GM19452 (cell line): ENCODE measurements around the gene SAMD10.
"Not testable (repeated sequence)": the region's sequence is repeated elsewhere in the genome, so short reads cannot be mapped to it uniquely, and the experiment has no call there.

ENCODE experiments used
- ATAC-seq: cut with Tn5 transposase; IDR thresholded peaks from one replicate; pipeline ENCODE4 v1.9.1; 2021; ENCODE audit not compliant: unreplicated experiment

SAMD10 gene

GRCh38 chr20:63969838-63970713 is 9.4 kb downstream of the SAMD10 start, which contains the start of gene ZNF512B:
ZNF512B (minus strand) TSS chr20:63969930; CDS start chr20:63967950, 1,980 bp downstream.
- ATAC-seq = no peak

GRCh38 chr20:63968928-63969760 is 10.3 kb downstream of the SAMD10 start:
- no peak for ATAC-seq

DNA sequence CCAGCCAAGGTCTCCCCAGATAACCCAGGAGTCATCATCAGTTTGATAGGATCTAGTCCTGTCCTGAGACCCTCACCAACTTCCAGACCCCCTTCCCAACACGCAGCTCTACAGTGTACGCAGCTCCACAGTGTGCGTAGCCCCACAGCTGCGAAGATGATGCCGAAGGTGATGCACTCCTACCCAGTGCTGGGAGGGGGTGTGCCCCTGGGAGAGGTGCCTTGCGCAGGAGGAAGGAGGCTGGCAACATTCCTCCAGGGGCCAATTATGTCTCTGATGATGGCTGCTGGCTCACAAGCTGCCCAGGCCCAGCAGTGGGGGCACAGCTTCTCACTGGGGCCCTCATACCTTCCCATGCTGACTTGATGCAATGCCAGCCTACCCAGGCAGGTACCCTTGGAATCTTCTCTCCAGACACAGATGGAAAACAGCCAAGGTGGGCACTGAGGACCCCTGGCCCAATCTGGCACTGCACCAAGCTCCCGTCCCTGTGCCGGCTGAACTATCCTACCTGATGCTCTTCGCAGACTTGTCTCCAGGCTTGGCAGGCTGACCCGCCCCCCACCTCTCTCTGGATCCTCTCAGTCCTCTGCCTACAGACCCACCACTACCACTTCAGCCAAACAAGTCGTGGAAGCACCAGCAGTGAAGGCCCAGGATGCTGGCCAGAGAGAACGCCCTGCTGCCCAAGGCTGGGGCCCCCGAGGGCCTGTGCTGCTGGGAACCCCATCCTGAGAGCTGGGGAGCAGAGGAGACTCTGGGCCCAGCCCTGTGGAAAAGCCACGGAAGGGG is 11.1 kb downstream of the SAMD10 start:
- ATAC-seq = no peak

DNA sequence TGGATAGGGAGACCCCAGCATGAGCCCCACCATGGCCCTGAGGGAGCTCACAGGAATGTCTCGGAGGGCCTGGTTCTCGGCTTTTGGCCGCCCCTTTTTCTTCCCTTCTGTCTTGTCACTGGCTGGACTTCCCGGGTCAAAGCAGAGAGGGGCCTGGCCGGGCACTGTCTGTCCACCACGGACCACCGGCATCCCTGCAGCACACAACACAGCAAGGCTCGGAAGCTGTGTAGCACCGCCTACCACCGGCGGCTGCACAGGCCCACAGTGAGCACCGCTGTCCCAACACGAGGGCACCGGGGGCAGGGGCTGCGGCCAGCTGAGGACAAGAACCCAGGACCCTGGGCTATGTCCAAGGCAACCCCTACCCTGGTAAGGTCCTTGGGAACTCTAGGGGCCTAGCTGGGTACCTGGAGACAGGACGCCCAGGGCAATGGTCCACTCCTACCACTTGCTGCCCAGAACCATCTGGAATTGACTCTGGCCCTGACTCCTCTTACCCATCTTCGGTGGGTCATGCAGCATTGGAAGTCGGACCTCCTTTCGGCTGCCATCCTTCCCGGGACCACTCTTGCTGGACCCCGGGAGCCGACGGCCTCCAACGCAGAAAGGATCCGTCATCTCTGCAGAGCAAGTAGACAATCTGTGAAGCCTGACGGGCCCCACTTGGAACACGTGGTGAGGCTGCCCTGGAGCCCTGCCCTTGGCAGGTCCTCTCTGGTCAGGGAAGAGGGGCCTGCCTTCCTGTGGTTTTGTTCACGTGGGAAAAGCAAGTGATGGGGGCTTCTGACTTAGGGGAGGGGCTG is 11.9 kb downstream of the SAMD10 start:
- ATAC-seq = no peak

DNA sequence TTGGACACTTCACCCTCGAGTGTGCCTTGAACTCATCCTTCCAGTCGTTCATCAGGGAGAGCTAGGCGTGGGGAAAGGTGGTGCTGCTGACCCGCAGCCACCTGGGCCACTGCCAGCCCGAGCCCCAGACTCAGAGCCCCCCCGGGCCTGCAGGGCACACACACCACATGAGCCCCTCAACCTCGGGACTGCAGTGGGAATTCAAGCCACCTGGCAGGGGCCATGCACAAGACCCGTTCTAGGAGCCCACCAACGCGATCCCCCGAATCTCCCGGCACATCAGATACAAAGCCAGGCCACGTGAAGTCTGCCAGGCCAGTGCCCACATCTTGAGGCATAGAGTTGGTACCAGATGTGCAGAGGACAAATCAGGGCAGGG is 12.5 kb downstream of the SAMD10 start:
- ATAC-seq = no peak

DNA sequence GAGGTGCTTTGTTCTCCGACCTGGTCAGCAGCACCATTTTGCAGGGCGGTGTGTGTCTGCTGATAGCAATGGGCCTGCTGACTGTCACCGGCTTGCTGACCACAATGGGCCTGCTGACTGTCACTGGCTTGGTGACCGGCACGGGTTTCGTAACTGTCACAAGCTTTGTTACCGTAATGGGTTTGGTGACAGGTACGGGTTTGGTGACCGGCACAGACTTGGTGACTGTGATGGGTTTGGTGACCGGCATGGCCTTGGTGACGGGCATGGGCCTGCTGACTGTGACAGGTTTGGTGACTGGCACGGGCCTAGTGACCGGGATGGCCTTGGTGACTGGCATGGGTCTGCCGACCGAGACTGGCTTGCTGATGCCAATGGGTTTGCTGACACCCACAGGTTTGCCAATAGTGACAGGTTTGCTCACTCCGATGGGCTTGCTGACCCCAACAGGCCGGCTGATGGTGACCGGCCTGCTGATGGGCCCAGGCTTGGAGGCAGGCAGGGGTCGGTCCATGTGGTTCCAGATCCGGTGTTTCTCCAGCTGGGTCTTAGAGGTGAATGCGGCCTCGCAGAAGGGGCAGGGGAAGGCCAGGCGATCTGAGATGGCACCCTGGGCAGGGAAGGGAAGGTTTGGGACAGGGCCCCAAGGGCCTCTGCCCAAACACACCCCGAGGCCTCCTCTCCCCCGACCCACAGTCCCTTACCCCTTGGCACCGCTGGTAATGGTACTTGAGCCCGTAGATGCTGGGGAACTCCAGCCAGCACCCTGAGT is 13.1 kb downstream of the SAMD10 start:
- no peak for ATAC-seq

DNA sequence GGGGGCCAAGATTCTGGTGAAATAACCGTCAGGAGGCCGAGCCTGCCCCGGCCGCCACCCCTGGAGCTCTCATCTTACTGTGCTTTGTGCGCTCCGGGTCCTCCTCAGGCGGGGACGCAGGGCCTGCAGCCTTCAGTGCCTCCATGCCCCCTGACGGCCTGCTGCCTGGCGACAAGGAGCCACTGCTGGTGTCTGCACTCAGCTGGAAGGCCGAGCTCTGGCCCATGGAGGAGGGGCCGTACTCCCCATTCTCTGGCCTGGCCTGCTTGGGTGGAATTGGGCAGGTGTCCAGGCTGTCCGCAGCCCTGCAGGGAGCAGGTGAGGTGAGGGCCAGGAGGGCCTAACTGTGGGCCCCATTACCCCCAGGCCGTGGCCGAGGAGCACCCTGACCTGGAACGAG is 15.0 kb downstream of the SAMD10 start:
- ATAC-seq = no peak

- no peak for ATAC-seq
These were observed 15.6 kb downstream of the SAMD10 start for GRCh38 chr20:63963784-63964301.

GRCh38 chr20:63963348-63963741 is 16.1 kb downstream of the SAMD10 start:
- no peak for ATAC-seq

GRCh38 chr20:63962426-63963347 is 16.8 kb downstream of the SAMD10 start:
- no peak for ATAC-seq

- no peak for ATAC-seq
These were observed 17.6 kb downstream of the SAMD10 start for GRCh38 chr20:63961664-63962425.

- not testable (repeated sequence) for ATAC-seq
These were observed 18.5 kb downstream of the SAMD10 start for GRCh38 chr20:63960654-63961621.

- ATAC-seq = no peak
These were observed 19.8 kb downstream of the SAMD10 start for GRCh38 chr20:63959699-63960075.

- ATAC-seq = no peak
These were observed 20.3 kb downstream of the SAMD10 start for GRCh38 chr20:63958964-63959698.

- no peak for ATAC-seq
These were observed 21.0 kb downstream of the SAMD10 start for GRCh38 chr20:63958471-63958870.
